ENCODE results near the gene DLG2.

GRCh38 chr11:85348945-85349344 is 278.2 kb downstream of the DLG2 start:
- TF ChIP-seq CTCF (IDR thresholded peaks at IDR 0.05) (no peak), POLR2AphosphoS5 (IDR thresholded peaks at IDR 0.05) (no peak), POLR2A (IDR thresholded peaks at IDR 0.05) (no peak)
